GM12878 (cell line): ENCODE data around the gene SH3GL3. TPM values are rescaled to one million over a fixed set of nuclear protein-coding genes. Genes with fewer than 3 reads are reported as not detected.

Source experiments
- ATAC-seq: fragments of 200-7000 bp; cut with Tn5 transposase; 3 replicates; pipeline ENCODE4 v1.9.1; 2020; ENCODE audit warnings: mild to moderate bottlenecking, moderate library complexity
- BruUV-seq: library from RNA; stranded (reverse); fragments of 400-500 nt; replicated peaks from 2 replicates; lab custom pipeline; 2021; lab: Mats Ljungman, UMichigan
- CTCF ChIA-PET: fragments of 300-600 bp; sonication (Branson Sonifier 250); formaldehyde crosslinking; extraction: SDS; loops from one replicate; lab custom pipeline; 2021; ENCODE audit warnings: inconsistent platforms; lab: Yijun Ruan, JAX
- POLR2A ChIA-PET: fragments of 350-600 bp; formaldehyde crosslinking; extraction: SDS; loops from one replicate; lab custom pipeline; 2021; ENCODE audit warnings: inconsistent platforms; lab: Charles Lee
- RAD21 ChIA-PET: fragments of 300-600 bp; sonication (Branson Sonifier 250); formaldehyde crosslinking; loops from one replicate; lab custom pipeline; 2023; ENCODE audit warnings: antibody characterized with exemption; ENCODE audit not compliant: unreplicated experiment; lab: Charles Lee
- SMC1A ChIA-PET: fragments of 300-600 bp; sonication (Branson Sonifier 250); formaldehyde crosslinking; loops from one replicate; lab custom pipeline; 2023; ENCODE audit not compliant: unreplicated experiment, uncharacterized antibody; lab: Charles Lee
- DNase-seq: peaks from one replicate; pipeline ENCODE4 v3.0.0-alpha.2; 2011; ENCODE audit warnings: low read depth, low spot score
- FAIRE-seq: peaks from 3 replicates; lab custom pipeline; 2011; peaks lifted over from hg19 to GRCh38; lab: Jason Lieb, UNC
- H2AFZ ChIP-seq: 2 replicates; pipeline ENCODE4 v1.6.0; 2011; ENCODE audit warnings: low read depth, low read length, control low read depth; ENCODE audit not compliant: control insufficient read depth
- H3K27ac ChIP-seq: 2 replicates; pipeline ENCODE4 v1.5.1; 2011; ENCODE audit warnings: control low read depth; ENCODE audit not compliant: control insufficient read depth, insufficient read depth
- H3K27me3 ChIP-seq, 2 experiments: replicated peaks in 1 of 2; 2 replicates each; pipeline versions ENCODE4 v1.6.0 to v1.6.1; 2011; ENCODE audit warnings: low read length in 1 of 2; ENCODE audit not compliant: control insufficient read depth in 2 of 2, insufficient read depth in 2 of 2
- H3K36me3 ChIP-seq, 2 experiments: 2 replicates each; pipeline ENCODE4 v1.5.1; 2011; ENCODE audit warnings: low read length in 1 of 2; ENCODE audit not compliant: control insufficient read depth in 2 of 2, insufficient read depth in 2 of 2
- H3K4me1 ChIP-seq: 2 replicates; pipeline ENCODE4 v1.6.1; 2011; ENCODE audit warnings: mild to moderate bottlenecking, low read length, moderate library complexity, mixed read lengths; ENCODE audit not compliant: control insufficient read depth, insufficient read depth
- H3K4me2 ChIP-seq: 2 replicates; pipeline ENCODE4 v1.6.0; 2011; ENCODE audit warnings: control low read depth; ENCODE audit not compliant: control insufficient read depth, insufficient read depth
- H3K4me3 ChIP-seq: fragments of 200-600 bp; sonication (generic); 2 replicates; pipeline ENCODE4 v1.5.1; 2016
- H3K79me2 ChIP-seq: 2 replicates; pipeline ENCODE4 v1.6.0; 2011; ENCODE audit warnings: low read length; ENCODE audit not compliant: control insufficient read depth, insufficient read depth
- H3K9ac ChIP-seq: 2 replicates; pipeline ENCODE4 v1.8.0; 2011; ENCODE audit warnings: low read length, control low read depth, mixed read lengths; ENCODE audit not compliant: control insufficient read depth, insufficient read depth
- H3K9me3 ChIP-seq: replicated peaks from 3 replicates; pipeline ENCODE4 v1.5.1; 2011; ENCODE audit warnings: mild to moderate bottlenecking, low read length; ENCODE audit not compliant: control insufficient read depth, insufficient read depth
- H4K20me1 ChIP-seq: 2 replicates; pipeline ENCODE4 v1.6.0; 2011; ENCODE audit not compliant: control insufficient read depth, insufficient read depth
- BHLHE40 ChIP-seq, 2 experiments: fragments of 450-650 bp in 1 of 2; IDR thresholded peaks; 2 replicates each; pipeline ENCODE4 v1.6.1; 2011 to 2017; ENCODE audit warnings: low read depth in 2 of 2, borderline replicate concordance in 1 of 2, improper control_type of control experiment in 1 of 2, low read length in 1 of 2, mild to moderate bottlenecking in 1 of 2
- ESRRA ChIP-seq: IDR thresholded peaks from 2 replicates; pipeline ENCODE4 v1.6.1; 2012; ENCODE audit warnings: mild to moderate bottlenecking, low read length, improper control_type of control experiment
- HDAC6 ChIP-seq: fragments of 200-600 bp; sonication (generic); IDR thresholded peaks from one replicate; pipeline ENCODE4 v1.8.0; 2017; ENCODE audit warnings: antibody characterized with exemption; ENCODE audit not compliant: unreplicated experiment
- NBN ChIP-seq: fragments of 450-650 bp; IDR thresholded peaks from 2 replicates; pipeline ENCODE4 v1.6.1; 2016
- PML ChIP-seq: IDR thresholded peaks from 2 replicates; pipeline ENCODE4 v1.6.1; 2012; ENCODE audit warnings: low read length, inconsistent platforms
- SRF ChIP-seq, 2 experiments: IDR thresholded peaks; 2 replicates each; pipeline ENCODE4 v1.6.1; 2011; ENCODE audit warnings: low read depth in 2 of 2, low read length in 2 of 2, mild to moderate bottlenecking in 1 of 2, moderate library complexity in 1 of 2
- ZNF207 ChIP-seq: fragments of 450-650 bp; IDR thresholded peaks from 2 replicates; pipeline ENCODE4 v1.6.1; 2014; ENCODE audit warnings: antibody characterized with exemption, mild to moderate bottlenecking, borderline replicate concordance
- ZNF24 ChIP-seq: fragments of 450-650 bp; IDR thresholded peaks from 2 replicates; pipeline ENCODE4 v1.6.1; 2017; ENCODE audit warnings: antibody characterized with exemption, mild to moderate bottlenecking
- ZSCAN29 ChIP-seq: fragments of 450-650 bp; IDR thresholded peaks from 2 replicates; pipeline ENCODE4 v1.6.1; 2017; ENCODE audit warnings: mild to moderate bottlenecking, moderate library complexity
- WGBS: methylation state at CpG from one replicate; pipeline ENCODE4 v1.1.6; 2016; ENCODE audit warnings: low lambda C conversion rate; ENCODE audit not compliant: insufficient replicate concordance, insufficient coverage; ENCODE audit errors: missing lambda C conversion rate; 5-methylcytosine and 5-hydroxymethylcytosine counted together
- in situ Hi-C: fragments of 300-500 bp; cut with MboI; formaldehyde crosslinking; loops from 9 replicates; pipeline ENCODE4 v1.14.3; 2018; ENCODE audit warnings: mixed read lengths
- intact Hi-C: fragments of 100-400 bp; cut with micrococcal nuclease; formaldehyde crosslinking; loops from one replicate; pipeline ENCODE4 v1.14.2; 2022; ENCODE audit not compliant: unreplicated experiment
- polyA plus RNA-seq, 11 experiments: library from polyadenylated mRNA; depleted of rRNA in 4 of 11; unstranded in 6 of 11; stranded (reverse) in 5 of 11; fragments of >200 nt; fragmentation: Nextera tagmentation in 4 of 11; fragmentation: Illumina TruSeq in 1 of 11; extraction: Ambion mirVana in 4 of 11; extraction: Trizol in 1 of 11; gene quantifications; 1 replicate in 1 of 11; 2 replicates in 10 of 11; pipeline versions ENCODE4 v1.2.1 to v1.2.3, GENCODE V29; 2011 to 2016; ENCODE audit warnings: inconsistent platforms in 2 of 11, missing spikeins in 2 of 11, low read depth in 1 of 11
- total RNA-seq, 4 experiments: library from RNA; depleted of rRNA in 3 of 4; stranded (reverse); fragments of >200 nt in 3 of 4; fragmentation: Illumina TruSeq in 1 of 4; extraction: Trizol in 1 of 4; gene quantifications; 2 replicates each; pipeline versions ENCODE4 v1.2.1 to v1.2.3, GENCODE V29; 2013 to 2021
- TF ChIP-seq, protein P1 (sequence below): IDR thresholded peaks from 2 replicates; pipeline ENCODE4 v1.6.1; 2012; ENCODE audit warnings: improper control_type of control experiment, low read depth, low read length; ENCODE audit not compliant: insufficient replicate concordance
- TF ChIP-seq, protein P2 (sequence below): IDR thresholded peaks from 2 replicates; pipeline ENCODE4 v1.6.1; 2011; ENCODE audit warnings: mild to moderate bottlenecking, low read depth, low read length, moderate library complexity; ENCODE audit not compliant: insufficient replicate concordance
- TF ChIP-seq, protein P3 (sequence below): fragments of 450-650 bp; IDR thresholded peaks from 2 replicates; pipeline ENCODE4 v1.6.1; 2016; ENCODE audit warnings: mild to moderate bottlenecking

SH3GL3 gene
- total and polyA plus RNA-seq, 10 of the 15 experiments (the other 5 are each of a cell fraction or from before 2014, with no cell fraction given), result not detected

DNA sequence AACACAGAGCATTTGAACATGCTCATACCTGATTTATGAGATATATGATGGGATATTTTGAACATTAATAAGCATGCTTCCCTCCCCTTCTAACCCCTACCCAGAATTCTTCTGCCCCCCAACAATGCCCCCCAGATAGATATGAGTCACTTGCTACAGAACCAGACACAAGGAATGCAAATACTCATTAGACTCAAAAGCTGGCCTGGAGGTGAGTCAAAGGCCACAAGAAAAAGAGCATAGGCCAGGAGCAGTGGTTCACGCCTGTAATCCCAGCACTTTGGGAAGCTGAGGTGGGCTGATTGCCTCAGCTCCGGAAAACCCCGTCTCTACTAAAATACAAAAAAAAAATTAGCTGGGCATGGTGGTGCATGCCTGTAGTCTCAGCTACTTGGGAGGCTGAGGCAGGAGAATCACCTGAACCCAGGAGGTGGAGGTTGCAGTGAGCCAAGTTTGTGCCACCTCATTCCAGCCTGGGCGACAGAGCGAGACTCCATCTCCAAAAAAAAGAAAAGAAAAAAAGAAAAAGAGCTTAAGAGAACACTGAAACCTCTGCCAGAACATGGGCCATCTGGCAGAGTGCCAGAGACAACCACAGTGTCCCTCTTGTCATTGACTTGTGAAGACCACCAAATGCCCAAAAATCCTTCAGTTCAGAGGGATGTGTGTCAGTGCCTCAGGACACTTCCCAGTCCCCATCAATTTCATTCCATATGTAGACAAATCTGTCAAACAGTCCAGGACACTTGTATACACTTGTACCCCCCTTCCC is 3.9 kb upstream of the SH3GL3 start:
- no peak overlapping the region for H3K9ac ChIP-seq
- intact Hi-C loops (no loop called here), in situ Hi-C loops (no loop called here)
- H3K27ac ChIP-seq, result no peak overlapping the region
- H4K20me1 ChIP-seq, result no peaks in the 10 kb centered on the region
- WGBS, result 27% methylated on average over 5 of the region's 5 CpGs
- H3K4me2 ChIP-seq, result no peak overlapping the region
- ChIA-PET POLR2A (no interaction called here), RAD21 (no interaction called here), CTCF (interaction anchor here (0.6 to 2.1 kb wide), 4 partner anchors 117 to 656 kb away, joined by 3 to 13 read pairs (median 4); no protein-coding TSS in a partner anchor), SMC1A (interaction anchor here (0.6 kb wide), 1 partner anchor 193 kb away, joined by 3 read pairs; no protein-coding TSS in a partner anchor)
- no peak overlapping the region for H3K4me3 ChIP-seq
- ATAC-seq, result no peak
- H3K4me1 ChIP-seq, result no peaks in the 10 kb centered on the region
- DNase-seq, result no peak
- no TSS peak for BruUV-seq
- peaks cover 0 to 4% of the 10 kb centered on the region in 2 experiments; a peak in 1 of 4 replicates for H3K27me3 ChIP-seq
- no peaks in the 10 kb centered on the region for H3K36me3 ChIP-seq
- no peak overlapping the region for H2AFZ ChIP-seq
- TF ChIP-seq, protein P1, sequence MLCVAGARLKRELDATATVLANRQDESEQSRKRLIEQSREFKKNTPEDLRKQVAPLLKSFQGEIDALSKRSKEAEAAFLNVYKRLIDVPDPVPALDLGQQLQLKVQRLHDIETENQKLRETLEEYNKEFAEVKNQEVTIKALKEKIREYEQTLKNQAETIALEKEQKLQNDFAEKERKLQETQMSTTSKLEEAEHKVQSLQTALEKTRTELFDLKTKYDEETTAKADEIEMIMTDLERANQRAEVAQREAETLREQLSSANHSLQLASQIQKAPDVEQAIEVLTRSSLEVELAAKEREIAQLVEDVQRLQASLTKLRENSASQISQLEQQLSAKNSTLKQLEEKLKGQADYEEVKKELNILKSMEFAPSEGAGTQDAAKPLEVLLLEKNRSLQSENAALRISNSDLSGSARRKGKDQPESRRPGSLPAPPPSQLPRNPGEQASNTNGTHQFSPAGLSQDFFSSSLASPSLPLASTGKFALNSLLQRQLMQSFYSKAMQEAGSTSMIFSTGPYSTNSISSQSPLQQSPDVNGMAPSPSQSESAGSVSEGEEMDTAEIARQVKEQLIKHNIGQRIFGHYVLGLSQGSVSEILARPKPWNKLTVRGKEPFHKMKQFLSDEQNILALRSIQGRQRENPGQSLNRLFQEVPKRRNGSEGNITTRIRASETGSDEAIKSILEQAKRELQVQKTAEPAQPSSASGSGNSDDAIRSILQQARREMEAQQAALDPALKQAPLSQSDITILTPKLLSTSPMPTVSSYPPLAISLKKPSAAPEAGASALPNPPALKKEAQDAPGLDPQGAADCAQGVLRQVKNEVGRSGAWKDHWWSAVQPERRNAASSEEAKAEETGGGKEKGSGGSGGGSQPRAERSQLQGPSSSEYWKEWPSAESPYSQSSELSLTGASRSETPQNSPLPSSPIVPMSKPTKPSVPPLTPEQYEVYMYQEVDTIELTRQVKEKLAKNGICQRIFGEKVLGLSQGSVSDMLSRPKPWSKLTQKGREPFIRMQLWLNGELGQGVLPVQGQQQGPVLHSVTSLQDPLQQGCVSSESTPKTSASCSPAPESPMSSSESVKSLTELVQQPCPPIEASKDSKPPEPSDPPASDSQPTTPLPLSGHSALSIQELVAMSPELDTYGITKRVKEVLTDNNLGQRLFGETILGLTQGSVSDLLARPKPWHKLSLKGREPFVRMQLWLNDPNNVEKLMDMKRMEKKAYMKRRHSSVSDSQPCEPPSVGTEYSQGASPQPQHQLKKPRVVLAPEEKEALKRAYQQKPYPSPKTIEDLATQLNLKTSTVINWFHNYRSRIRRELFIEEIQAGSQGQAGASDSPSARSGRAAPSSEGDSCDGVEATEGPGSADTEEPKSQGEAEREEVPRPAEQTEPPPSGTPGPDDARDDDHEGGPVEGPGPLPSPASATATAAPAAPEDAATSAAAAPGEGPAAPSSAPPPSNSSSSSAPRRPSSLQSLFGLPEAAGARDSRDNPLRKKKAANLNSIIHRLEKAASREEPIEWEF, result no peak
- TF ChIP-seq ZNF207 (no peak), HDAC6 (no peak), ZSCAN29 (no peak), ZNF24 (no peak), NBN (no peak), ESRRA (no peak), PML (no peak), BHLHE40 (IDR thresholded peaks at IDR 0.05; ENCODE audit: borderline replicate concordance in 1 of 2, low read depth in 2 of 2, low read length in 1 of 2) (no peak), SRF (IDR thresholded peaks at IDR 0.05; ENCODE audit: low read depth in 2 of 2, low read length in 2 of 2) (no peak)
- TF ChIP-seq, protein P2, sequence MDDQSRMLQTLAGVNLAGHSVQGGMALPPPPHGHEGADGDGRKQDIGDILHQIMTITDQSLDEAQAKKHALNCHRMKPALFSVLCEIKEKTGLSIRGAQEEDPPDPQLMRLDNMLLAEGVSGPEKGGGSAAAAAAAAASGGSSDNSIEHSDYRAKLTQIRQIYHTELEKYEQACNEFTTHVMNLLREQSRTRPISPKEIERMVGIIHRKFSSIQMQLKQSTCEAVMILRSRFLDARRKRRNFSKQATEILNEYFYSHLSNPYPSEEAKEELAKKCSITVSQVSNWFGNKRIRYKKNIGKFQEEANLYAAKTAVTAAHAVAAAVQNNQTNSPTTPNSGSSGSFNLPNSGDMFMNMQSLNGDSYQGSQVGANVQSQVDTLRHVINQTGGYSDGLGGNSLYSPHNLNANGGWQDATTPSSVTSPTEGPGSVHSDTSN, result no peak
- TF ChIP-seq, protein P3, sequence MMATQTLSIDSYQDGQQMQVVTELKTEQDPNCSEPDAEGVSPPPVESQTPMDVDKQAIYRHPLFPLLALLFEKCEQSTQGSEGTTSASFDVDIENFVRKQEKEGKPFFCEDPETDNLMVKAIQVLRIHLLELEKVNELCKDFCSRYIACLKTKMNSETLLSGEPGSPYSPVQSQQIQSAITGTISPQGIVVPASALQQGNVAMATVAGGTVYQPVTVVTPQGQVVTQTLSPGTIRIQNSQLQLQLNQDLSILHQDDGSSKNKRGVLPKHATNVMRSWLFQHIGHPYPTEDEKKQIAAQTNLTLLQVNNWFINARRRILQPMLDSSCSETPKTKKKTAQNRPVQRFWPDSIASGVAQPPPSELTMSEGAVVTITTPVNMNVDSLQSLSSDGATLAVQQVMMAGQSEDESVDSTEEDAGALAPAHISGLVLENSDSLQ, result no peak
- FAIRE-seq, result no peak
- no peaks in the 10 kb centered on the region for H3K9me3 ChIP-seq
- H3K79me2 ChIP-seq, result no peaks in the 10 kb centered on the region
